AG09309 (cell line): ENCODE measurements around the gene SLC26A9.

Experiments
- DNase-seq: peaks from one replicate; pipeline ENCODE4 v3.0.0-alpha.2; 2010; ENCODE audit warnings: low read depth
- H3K4me3 ChIP-seq: 2 replicates; pipeline ENCODE4 v1.5.1; 2011; ENCODE audit warnings: mild to moderate bottlenecking, low read depth, low read length, moderate library complexity; ENCODE audit not compliant: control insufficient read depth
- TF ChIP-seq, protein P1 (sequence below): IDR thresholded peaks from 2 replicates; pipeline ENCODE4 v1.5.1; 2011; ENCODE audit warnings: mild to moderate bottlenecking, low read depth, low read length, inconsistent platforms; ENCODE audit not compliant: insufficient read depth, control insufficient read depth; ENCODE audit errors: missing control alignments

The SLC26A9 gene

DNA sequence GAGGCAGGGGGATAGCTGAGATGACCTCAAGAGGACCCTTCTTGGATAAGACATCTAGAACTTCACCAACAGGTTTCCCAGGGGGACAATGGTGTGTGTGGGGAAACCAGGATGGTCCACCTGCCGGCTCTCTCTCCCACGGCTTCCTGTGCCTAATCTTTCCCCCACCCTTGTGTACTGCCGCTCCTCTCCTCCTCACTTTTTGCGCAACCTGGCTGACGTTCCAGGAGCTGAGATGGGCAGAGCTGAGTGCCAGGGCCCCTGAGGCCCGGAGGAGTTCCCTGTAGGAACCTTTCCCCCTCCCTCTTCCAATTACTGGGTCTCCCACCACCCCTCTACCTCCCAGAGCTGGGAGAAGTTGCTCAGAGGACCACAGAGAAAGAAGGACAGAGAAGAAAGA, 6.9 kb downstream of the SLC26A9 start:
- DNase-seq: no peak
- TF ChIP-seq, protein P1, sequence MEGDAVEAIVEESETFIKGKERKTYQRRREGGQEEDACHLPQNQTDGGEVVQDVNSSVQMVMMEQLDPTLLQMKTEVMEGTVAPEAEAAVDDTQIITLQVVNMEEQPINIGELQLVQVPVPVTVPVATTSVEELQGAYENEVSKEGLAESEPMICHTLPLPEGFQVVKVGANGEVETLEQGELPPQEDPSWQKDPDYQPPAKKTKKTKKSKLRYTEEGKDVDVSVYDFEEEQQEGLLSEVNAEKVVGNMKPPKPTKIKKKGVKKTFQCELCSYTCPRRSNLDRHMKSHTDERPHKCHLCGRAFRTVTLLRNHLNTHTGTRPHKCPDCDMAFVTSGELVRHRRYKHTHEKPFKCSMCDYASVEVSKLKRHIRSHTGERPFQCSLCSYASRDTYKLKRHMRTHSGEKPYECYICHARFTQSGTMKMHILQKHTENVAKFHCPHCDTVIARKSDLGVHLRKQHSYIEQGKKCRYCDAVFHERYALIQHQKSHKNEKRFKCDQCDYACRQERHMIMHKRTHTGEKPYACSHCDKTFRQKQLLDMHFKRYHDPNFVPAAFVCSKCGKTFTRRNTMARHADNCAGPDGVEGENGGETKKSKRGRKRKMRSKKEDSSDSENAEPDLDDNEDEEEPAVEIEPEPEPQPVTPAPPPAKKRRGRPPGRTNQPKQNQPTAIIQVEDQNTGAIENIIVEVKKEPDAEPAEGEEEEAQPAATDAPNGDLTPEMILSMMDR: no peak
- H3K4me3 ChIP-seq: no peak overlapping the region

DNA sequence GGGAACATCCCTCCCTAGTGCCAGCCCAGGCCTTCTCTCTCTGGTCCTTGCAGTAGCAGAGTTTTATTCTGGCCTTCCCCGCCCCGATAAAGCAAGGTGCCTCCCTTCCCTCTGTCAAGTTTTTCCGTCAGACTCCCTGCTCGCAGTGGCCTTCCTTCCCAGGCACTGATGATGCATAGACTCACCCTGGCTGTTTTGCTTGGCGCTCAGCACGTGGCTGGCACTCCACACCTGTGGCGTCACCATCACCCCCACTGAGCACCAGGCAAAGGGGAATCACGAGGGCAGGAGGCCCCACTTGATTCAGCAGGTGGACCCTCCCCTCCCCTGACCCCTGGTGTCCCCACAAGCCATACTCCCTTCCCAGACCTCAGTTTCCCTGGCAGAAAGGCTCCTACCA, 7.4 kb downstream of the SLC26A9 start:
- TF ChIP-seq, protein P1: no peak
- no peak for DNase-seq
- H3K4me3 ChIP-seq: no peak overlapping the region

DNA sequence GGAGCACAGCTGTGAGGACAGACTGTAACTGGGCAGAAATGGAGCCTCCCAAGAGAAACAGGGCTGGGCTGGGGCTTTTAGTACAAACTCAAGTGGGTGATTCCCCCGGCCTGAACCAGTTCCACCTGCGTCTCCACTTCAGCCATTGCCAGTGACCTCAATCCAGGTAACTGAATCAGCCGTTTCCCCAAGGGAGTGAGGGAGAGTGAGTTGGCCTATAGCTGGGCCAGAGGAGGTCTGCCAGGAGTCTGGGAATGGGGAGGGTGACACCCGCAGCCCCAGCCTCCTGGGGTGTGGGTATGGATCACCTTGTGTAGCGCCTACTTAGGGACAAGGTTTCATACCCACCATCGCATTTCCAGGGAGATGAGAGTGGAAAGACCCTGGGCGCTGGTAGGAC, 8.5 kb downstream of the SLC26A9 start:
- DNase-seq: no peak
- TF ChIP-seq, protein P1: no peak
- no peak overlapping the region for H3K4me3 ChIP-seq

DNA sequence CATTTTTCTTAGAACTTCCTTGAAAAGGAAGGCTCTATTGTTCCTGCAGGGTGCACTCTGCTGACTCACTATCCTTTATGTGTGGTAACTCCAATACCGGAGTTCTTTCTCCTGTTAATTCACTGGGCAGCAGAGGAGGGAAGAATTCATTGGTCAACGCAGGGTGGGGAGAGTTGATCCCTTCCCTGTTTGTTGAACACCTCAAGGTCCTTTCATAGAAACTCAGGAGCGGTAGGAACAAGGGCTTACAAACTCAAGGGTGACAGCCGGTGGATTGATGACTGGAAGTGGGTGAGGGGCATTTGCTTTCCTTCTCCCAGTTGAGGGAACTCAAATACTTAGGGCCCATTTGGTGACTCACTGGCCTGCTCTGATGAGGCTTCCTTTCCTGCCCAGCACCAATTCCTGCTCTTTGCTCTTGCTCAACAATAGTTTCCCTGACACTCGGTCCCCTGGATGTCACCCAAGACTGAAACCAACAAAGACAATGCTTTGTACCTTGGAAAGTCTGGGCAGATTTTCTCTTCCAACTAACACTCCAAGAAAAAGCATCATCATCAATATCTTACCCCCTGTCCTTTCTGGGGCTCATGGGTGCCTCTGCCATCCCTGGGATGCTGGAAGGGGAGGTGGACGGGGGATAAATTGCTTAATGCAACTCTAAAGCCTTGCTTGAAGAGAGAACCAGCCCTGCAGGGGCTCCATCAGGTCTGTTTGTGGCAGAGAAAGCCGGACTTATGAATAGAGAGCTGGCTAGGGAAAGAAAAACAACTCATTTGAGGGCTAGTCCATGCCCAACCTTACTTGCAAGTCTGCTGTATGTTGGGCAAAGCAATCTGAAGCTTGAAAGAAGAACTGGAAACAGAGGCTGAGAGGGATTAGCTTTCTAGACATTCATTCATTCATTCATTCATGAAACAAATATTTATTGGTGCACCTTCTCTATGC, 9.3 kb downstream of the SLC26A9 start:
- TF ChIP-seq, protein P1: no peak
- no peak for DNase-seq
- H3K4me3 ChIP-seq: no peak overlapping the region

DNA sequence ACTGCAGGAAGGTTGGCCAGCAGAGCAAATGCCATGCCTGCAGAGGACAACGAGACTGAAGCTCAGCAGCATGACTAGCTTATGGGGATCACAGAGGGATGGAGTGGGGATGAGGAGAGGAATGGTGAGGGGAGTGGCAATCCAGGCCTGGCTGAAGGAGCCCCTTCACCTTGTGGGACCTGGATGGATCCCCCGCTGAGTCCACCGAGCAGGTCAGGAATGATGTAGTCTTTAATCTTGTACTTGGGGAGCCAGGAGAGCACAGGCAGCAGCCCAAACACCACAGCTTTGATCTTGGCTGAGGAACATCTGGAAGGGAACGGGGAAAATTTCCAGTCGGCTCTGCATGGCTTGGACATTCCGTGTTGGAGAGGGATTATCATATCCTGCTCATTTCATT, 10.5 kb downstream of the SLC26A9 start:
- no peak overlapping the region for H3K4me3 ChIP-seq
- TF ChIP-seq, protein P1: no peak
- DNase-seq: no peak

DNA sequence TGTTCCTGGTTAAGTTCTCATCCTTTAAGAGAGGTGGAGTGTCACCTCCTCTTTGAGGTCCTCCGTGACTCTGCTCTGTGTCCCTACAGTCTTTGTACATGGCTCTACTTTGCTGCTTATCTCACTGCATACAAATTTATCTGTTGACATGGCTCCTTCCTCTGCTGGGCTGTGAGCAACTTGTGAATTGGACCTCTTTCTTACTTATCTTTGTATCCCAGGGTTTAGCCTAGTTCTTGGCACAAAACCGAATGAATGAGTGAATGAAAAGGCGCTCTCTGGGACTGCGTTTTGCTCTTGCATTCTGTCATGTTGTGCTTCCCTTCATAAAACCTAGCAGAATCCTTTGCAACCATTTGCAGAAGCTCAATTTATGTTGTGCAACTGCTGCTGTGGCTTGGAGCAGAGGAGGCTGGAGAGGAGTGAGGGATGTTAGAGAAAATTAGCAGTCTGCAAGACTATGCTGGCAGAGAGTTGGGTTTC, 12.4 kb downstream of the SLC26A9 start:
- H3K4me3 ChIP-seq: no peak overlapping the region
- TF ChIP-seq, protein P1: no peak
- no peak for DNase-seq
